Upper lobe of left lung (tissue), 4 donors: Measurements from ENCODE around the gene CDK10.

Experiments used
- CTCF ChIP-seq, 6 experiments: fragments of 450-650 bp in 4 of 6; fragments of 200-600 bp in 2 of 6; sonication (generic) in 2 of 6; IDR thresholded peaks; one replicate each; pipeline ENCODE4 v1.5.1; 2016 to 2019; ENCODE audit warnings: antibody characterized with exemption in 6 of 6
- POLR2A ChIP-seq, 4 donors: fragments of 450-650 bp; IDR thresholded peaks; one replicate each; pipeline ENCODE4 v1.5.1; 2016 to 2017; ENCODE audit warnings: antibody characterized with exemption in 4 of 4, mild to moderate bottlenecking in 2 of 4
- POLR2AphosphoS5 ChIP-seq, 2 donors: sonication (generic); formaldehyde crosslinking; IDR thresholded peaks; one replicate each; pipeline ENCODE4 v1.5.1; 2017; ENCODE audit warnings: antibody characterized with exemption in 2 of 2

- no peak for TF ChIP-seq CTCF (IDR thresholded peaks at IDR 0.05)
- TF ChIP-seq POLR2AphosphoS5 (IDR thresholded peaks at IDR 0.05) = no peak
- TF ChIP-seq POLR2A (IDR thresholded peaks at IDR 0.05) = no peak
Observed at GRCh38 chr16:89685916-89686315, 573 bp upstream of the CDK10 start.
